ENCODE measurements around the gene MMP11. TPM values are rescaled to one million over a fixed set of nuclear protein-coding genes. Genes with fewer than 3 reads are reported as not detected.

MMP11 gene
- polyA plus RNA-seq, 1 of the 3 experiments (the other 2 are of a cell fraction) = 64.4 TPM

DNA sequence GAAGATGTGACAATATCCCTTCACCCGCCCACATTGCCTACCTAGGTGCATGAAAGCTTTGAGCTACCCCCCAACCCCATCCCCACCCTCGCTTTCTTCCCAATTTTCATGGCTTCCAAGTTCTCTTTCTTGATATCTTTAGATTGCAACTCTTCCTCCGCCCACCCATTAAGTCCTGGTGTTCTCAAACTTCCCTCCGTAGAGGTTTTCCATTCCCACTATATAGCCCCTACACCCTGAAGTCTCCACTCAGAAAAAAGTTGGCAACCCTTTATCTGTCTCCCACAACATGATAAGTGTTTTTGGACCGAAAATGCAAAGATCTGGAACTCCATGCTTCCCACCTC lies 22.3 kb upstream of the MMP11 start (continued):
- TF ChIP-seq, protein P1, sequence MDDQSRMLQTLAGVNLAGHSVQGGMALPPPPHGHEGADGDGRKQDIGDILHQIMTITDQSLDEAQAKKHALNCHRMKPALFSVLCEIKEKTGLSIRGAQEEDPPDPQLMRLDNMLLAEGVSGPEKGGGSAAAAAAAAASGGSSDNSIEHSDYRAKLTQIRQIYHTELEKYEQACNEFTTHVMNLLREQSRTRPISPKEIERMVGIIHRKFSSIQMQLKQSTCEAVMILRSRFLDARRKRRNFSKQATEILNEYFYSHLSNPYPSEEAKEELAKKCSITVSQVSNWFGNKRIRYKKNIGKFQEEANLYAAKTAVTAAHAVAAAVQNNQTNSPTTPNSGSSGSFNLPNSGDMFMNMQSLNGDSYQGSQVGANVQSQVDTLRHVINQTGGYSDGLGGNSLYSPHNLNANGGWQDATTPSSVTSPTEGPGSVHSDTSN (IDR thresholded peaks at IDR 0.05) = no peak
- TF ChIP-seq TEAD4 (IDR thresholded peaks at IDR 0.05; ENCODE audit: borderline replicate concordance, insufficient read depth) = no peak
- TF ChIP-seq ELF1 (IDR thresholded peaks at IDR 0.05) = no peak
- no peak for TF ChIP-seq ZBTB33 (IDR thresholded peaks at IDR 0.05; ENCODE audit: borderline replicate concordance, low read depth)
- no peak for TF ChIP-seq RXRA (IDR thresholded peaks at IDR 0.05; ENCODE audit: borderline replicate concordance, low read depth)

- peaks cover 34% of the 10 kb centered on the region for H3K79me2 ChIP-seq (ENCODE audit: insufficient read depth)
- no peaks in the 10 kb centered on the region for H3K9me3 ChIP-seq
- H4K20me1 ChIP-seq (ENCODE audit: insufficient read depth) = no peaks in the 10 kb centered on the region
- peaks cover 0 to 10% of the 10 kb centered on the region in 2 experiments; a peak in 2 of 4 replicates for H3K4me1 ChIP-seq (ENCODE audit: control insufficient read depth in 1 of 2, insufficient read depth in 2 of 2, low read depth in 1 of 2, low read length in 1 of 2)
- 4% methylated on average over 2 of the region's 78 CpGs for WGBS (ENCODE audit: low lambda C conversion rate)
- DNase-seq = peak; percentile 97
- H2AFZ ChIP-seq (ENCODE audit: low read depth) = peak within 1 kb of the TSS; percentile 93
- no peaks in the 10 kb centered on the region for H3K9me2 ChIP-seq
- no peaks in the 10 kb centered on the region for H3F3A ChIP-seq (replicated peaks; ENCODE audit: insufficient read depth)
- peak within 1 kb of the TSS; percentile 64 to 88 for H3K27ac ChIP-seq (ENCODE audit: low read depth in 2 of 2, low read length in 1 of 2)
- no peaks in the 10 kb centered on the region for H3K27me3 ChIP-seq (ENCODE audit: insufficient read depth)
- POLR2A ChIA-PET = interaction anchor here (1.0 to 2.3 kb wide), 3 partner anchors 9 to 107 kb away, joined by 4 to 9 read pairs (median 4); partner anchors contain the start of gene SLC2A11
- peak within 1 kb of the TSS; percentile 78 to 81 for H3K4me3 ChIP-seq (ENCODE audit: low read depth in 2 of 2, low read length in 1 of 2)
- H3K36me3 ChIP-seq (replicated peaks in 1 of 2; ENCODE audit: control insufficient read depth in 1 of 2, insufficient read depth in 2 of 2, low read length in 1 of 2) = no peaks in the 10 kb centered on the region
- H3K4me2 ChIP-seq = peak within 1 kb of the TSS; percentile 84
- CTCF ChIA-PET = interaction anchor here (1.6 to 1.9 kb wide), 2 partner anchors 16 to 144 kb away, joined by 4 read pairs; partner anchors contain the start of genes CHCHD10 and MIF
- H3K9ac ChIP-seq = peak within 1 kb of the TSS; percentile 83
- TF ChIP-seq NRF1 (IDR thresholded peaks at IDR 0.05; ENCODE audit: low read depth, low read length) (no peak), RCOR1 (IDR thresholded peaks at IDR 0.05; ENCODE audit: low read length) (no peak), FOXM1 (IDR thresholded peaks at IDR 0.05; ENCODE audit: low read depth) (no peak), TAF1 (IDR thresholded peaks at IDR 0.05; ENCODE audit: borderline replicate concordance, low read depth, low read length) (peak; percentile 68), GATA2 (CRISPR knock-in tag; IDR thresholded peaks at IDR 0.05) (no peak), FOXJ3 (CRISPR knock-in tag; IDR thresholded peaks at IDR 0.05) (no peak), SIN3A (IDR thresholded peaks at IDR 0.05; ENCODE audit: borderline replicate concordance, low read depth, low read length) (no peak), GABPA (IDR thresholded peaks at IDR 0.05; ENCODE audit: low read depth) (peak; percentile 72), CHD2 (IDR thresholded peaks at IDR 0.05; ENCODE audit: low read length, partially characterized antibody) (no peak), FOSL2 (IDR thresholded peaks at IDR 0.05; ENCODE audit: borderline replicate concordance, low read depth) (no peak), EZH2phosphoT487 (IDR thresholded peaks at IDR 0.05; ENCODE audit: borderline replicate concordance, low read depth) (no peak), MEF2A (IDR thresholded peaks at IDR 0.05; ENCODE audit: borderline replicate concordance, low read depth) (no peak), YY1 (IDR thresholded peaks at IDR 0.05; ENCODE audit: low read depth) (no peak), ELF1 (IDR thresholded peaks at IDR 0.05) (peak; percentile 77), EP300 (IDR thresholded peaks at IDR 0.05; ENCODE audit: borderline replicate concordance in 1 of 2, low read depth in 1 of 2, low read length in 1 of 2) (no peak), POLR2AphosphoS5 (IDR thresholded peaks at IDR 0.05; ENCODE audit: low read depth, low read length) (peak; percentile 66)
- TF ChIP-seq, protein P2, sequence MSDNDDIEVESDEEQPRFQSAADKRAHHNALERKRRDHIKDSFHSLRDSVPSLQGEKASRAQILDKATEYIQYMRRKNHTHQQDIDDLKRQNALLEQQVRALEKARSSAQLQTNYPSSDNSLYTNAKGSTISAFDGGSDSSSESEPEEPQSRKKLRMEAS (IDR thresholded peaks at IDR 0.05; ENCODE audit: low read depth) = no peak; the same call in 1 of the 2 replicates
- TF ChIP-seq, protein P1 (IDR thresholded peaks at IDR 0.05) = no peak
- TF ChIP-seq, protein P3, sequence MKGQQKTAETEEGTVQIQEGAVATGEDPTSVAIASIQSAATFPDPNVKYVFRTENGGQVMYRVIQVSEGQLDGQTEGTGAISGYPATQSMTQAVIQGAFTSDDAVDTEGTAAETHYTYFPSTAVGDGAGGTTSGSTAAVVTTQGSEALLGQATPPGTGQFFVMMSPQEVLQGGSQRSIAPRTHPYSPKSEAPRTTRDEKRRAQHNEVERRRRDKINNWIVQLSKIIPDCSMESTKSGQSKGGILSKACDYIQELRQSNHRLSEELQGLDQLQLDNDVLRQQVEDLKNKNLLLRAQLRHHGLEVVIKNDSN (IDR thresholded peaks at IDR 0.05; ENCODE audit: borderline replicate concordance, low read depth) = no peak
- TF ChIP-seq, protein P4, sequence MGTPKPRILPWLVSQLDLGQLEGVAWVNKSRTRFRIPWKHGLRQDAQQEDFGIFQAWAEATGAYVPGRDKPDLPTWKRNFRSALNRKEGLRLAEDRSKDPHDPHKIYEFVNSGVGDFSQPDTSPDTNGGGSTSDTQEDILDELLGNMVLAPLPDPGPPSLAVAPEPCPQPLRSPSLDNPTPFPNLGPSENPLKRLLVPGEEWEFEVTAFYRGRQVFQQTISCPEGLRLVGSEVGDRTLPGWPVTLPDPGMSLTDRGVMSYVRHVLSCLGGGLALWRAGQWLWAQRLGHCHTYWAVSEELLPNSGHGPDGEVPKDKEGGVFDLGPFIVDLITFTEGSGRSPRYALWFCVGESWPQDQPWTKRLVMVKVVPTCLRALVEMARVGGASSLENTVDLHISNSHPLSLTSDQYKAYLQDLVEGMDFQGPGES (IDR thresholded peaks at IDR 0.05; ENCODE audit: low read depth, low read length) = no peak
Observed at GRCh38 chr22:23750714-23751440, 21.8 kb upstream of the MMP11 start, which contains the start of gene ZNF70. Gene ZNF70 (minus strand): TSS chr22:23751112. CDS start chr22:23745140, 5,972 bp downstream.

Measured in SK-N-SH (cell line).